Measurements from ENCODE around the gene GDF15.
"Not testable (repeated sequence)": the region's sequence is repeated elsewhere in the genome, so short reads cannot be mapped to it uniquely, and the experiment has no call there.

Gene GDF15

GRCh38 chr19:18379803-18380747 lies 5.9 kb upstream of the GDF15 start:
- no peaks in the 10 kb centered on the region for H3F3A ChIP-seq (ENCODE audit: insufficient read depth, low read length)
- no peaks in the 10 kb centered on the region for H3K79me2 ChIP-seq (ENCODE audit: low read length)
- no peaks in the 10 kb centered on the region for H3K9me3 ChIP-seq (replicated peaks; ENCODE audit: insufficient read depth, low read length)
- H4K20me1 ChIP-seq (ENCODE audit: insufficient read depth, low read length): no peaks in the 10 kb centered on the region
- TF ChIP-seq CTCF (IDR thresholded peaks at IDR 0.05; ENCODE audit: low read length) (no peak), EZH2 (optimal IDR thresholded peaks at IDR 0.05; ENCODE audit: low read depth, low read length) (no peak), EZH2phosphoT487 (IDR thresholded peaks at IDR 0.05; ENCODE audit: low read length) (no peak)
- H2AFZ ChIP-seq (ENCODE audit: low read length): no peak overlapping the region
- DNase-seq: no peak
- no peaks in the 10 kb centered on the region for H3K36me3 ChIP-seq (replicated peaks; ENCODE audit: insufficient read depth, low read length)
- no peak overlapping the region for H3K4me3 ChIP-seq (ENCODE audit: low read length)
- no peaks in the 10 kb centered on the region for H3K4me1 ChIP-seq (ENCODE audit: low read length)
- H3K9me2 ChIP-seq (replicated peaks; ENCODE audit: insufficient read depth, low read length): no peaks in the 10 kb centered on the region
- peaks cover 13% of the 10 kb centered on the region for H3K27me3 ChIP-seq (replicated peaks; ENCODE audit: insufficient read depth, low read length)
- no peak overlapping the region for H3K9ac ChIP-seq (ENCODE audit: low read length)
- no peak overlapping the region for H3K4me2 ChIP-seq (ENCODE audit: low read depth, low read length)
- H3K27ac ChIP-seq (ENCODE audit: low read length): no peak overlapping the region

- Histone ChIP-seq H3K9me3 (replicated peaks; ENCODE audit: insufficient read depth, low read length) (no peaks in the 10 kb centered on the region), H3K79me2 (ENCODE audit: low read length) (no peaks in the 10 kb centered on the region), H2AFZ (ENCODE audit: low read length) (no peak overlapping the region), H3K36me3 (replicated peaks; ENCODE audit: insufficient read depth, low read length) (no peaks in the 10 kb centered on the region), H3K27me3 (replicated peaks; ENCODE audit: insufficient read depth, low read length) (peaks cover 20% of the 10 kb centered on the region), H3K9me2 (replicated peaks; ENCODE audit: insufficient read depth, low read length) (no peaks in the 10 kb centered on the region), H3K27ac (ENCODE audit: low read length) (no peak overlapping the region), H4K20me1 (ENCODE audit: insufficient read depth, low read length) (no peaks in the 10 kb centered on the region), H3K4me3 (ENCODE audit: low read length) (no peak overlapping the region), H3K4me1 (ENCODE audit: low read length) (no peaks in the 10 kb centered on the region), H3K4me2 (ENCODE audit: low read depth, low read length) (no peak overlapping the region), H3F3A (ENCODE audit: insufficient read depth, low read length) (no peaks in the 10 kb centered on the region), H3K9ac (ENCODE audit: low read length) (no peak overlapping the region)
- no peak for TF ChIP-seq EZH2 (optimal IDR thresholded peaks at IDR 0.05; ENCODE audit: low read depth, low read length)
- TF ChIP-seq CTCF (IDR thresholded peaks at IDR 0.05; ENCODE audit: low read length): no peak
- no peak for TF ChIP-seq EZH2phosphoT487 (IDR thresholded peaks at IDR 0.05; ENCODE audit: low read length)
- no peak for DNase-seq
Observed at GRCh38 chr19:18380843-18381242, 5.1 kb upstream of the GDF15 start.

- H3K9ac ChIP-seq (ENCODE audit: low read length): not testable (repeated sequence)
Observed at GRCh38 chr19:18383622-18384021, 2.3 kb upstream of the GDF15 start.

GRCh38 chr19:18384775-18385174 lies 1.2 kb upstream of the GDF15 start:
- H3K36me3 ChIP-seq (replicated peaks; ENCODE audit: insufficient read depth, low read length): no peaks in the 10 kb centered on the region
- H3K79me2 ChIP-seq (ENCODE audit: low read length): no peaks in the 10 kb centered on the region
- no peak overlapping the region for H2AFZ ChIP-seq (ENCODE audit: low read length)
- no peaks in the 10 kb centered on the region for H3K9me3 ChIP-seq (replicated peaks; ENCODE audit: insufficient read depth, low read length)
- no peaks in the 10 kb centered on the region for H3K9me2 ChIP-seq (replicated peaks; ENCODE audit: insufficient read depth, low read length)
- H3K4me3 ChIP-seq (ENCODE audit: low read length): no peak overlapping the region
- TF ChIP-seq EZH2phosphoT487 (IDR thresholded peaks at IDR 0.05; ENCODE audit: low read length): no peak
- TF ChIP-seq EZH2 (optimal IDR thresholded peaks at IDR 0.05; ENCODE audit: low read depth, low read length): no peak
- no peak for TF ChIP-seq CTCF (IDR thresholded peaks at IDR 0.05; ENCODE audit: low read length)
- no peak for DNase-seq
- peaks cover 56% of the 10 kb centered on the region for H3K27me3 ChIP-seq (replicated peaks; ENCODE audit: insufficient read depth, low read length)
- no peaks in the 10 kb centered on the region for H3F3A ChIP-seq (ENCODE audit: insufficient read depth, low read length)
- no peaks in the 10 kb centered on the region for H4K20me1 ChIP-seq (ENCODE audit: insufficient read depth, low read length)
- no peak overlapping the region for H3K27ac ChIP-seq (ENCODE audit: low read length)
- no peak overlapping the region for H3K4me2 ChIP-seq (ENCODE audit: low read depth, low read length)
- H3K4me1 ChIP-seq (ENCODE audit: low read length): 0 out of 2 replicates have a peak, but pooled peaks cover 4% of the 10 kb centered on the region
- no peak overlapping the region for H3K9ac ChIP-seq (ENCODE audit: low read length)

More at GRCh38 chr19:18383622-18384021, 2.3 kb upstream of the GDF15 start:
- H3K27ac ChIP-seq (ENCODE audit: low read length); H2AFZ ChIP-seq (ENCODE audit: low read length); H3F3A ChIP-seq (ENCODE audit: insufficient read depth, low read length); H3K36me3 ChIP-seq (replicated peaks; ENCODE audit: insufficient read depth, low read length); H3K9me3 ChIP-seq (replicated peaks; ENCODE audit: insufficient read depth, low read length); DNase-seq; H3K79me2 ChIP-seq (ENCODE audit: low read length); H3K4me1 ChIP-seq (ENCODE audit: low read length); H3K4me2 ChIP-seq (ENCODE audit: low read depth, low read length); H3K9me2 ChIP-seq (replicated peaks; ENCODE audit: insufficient read depth, low read length); H3K4me3 ChIP-seq (ENCODE audit: low read length); H4K20me1 ChIP-seq (ENCODE audit: insufficient read depth, low read length): not testable (repeated sequence)
- peaks cover 45% of the 10 kb centered on the region for H3K27me3 ChIP-seq (replicated peaks; ENCODE audit: insufficient read depth, low read length)

All from MM.1S (cell line).